Epithelial cell of proximal tubule (primary cell): ENCODE results near the gene FHOD1. TPM values are rescaled to one million over a fixed set of nuclear protein-coding genes. Genes with fewer than 3 reads are reported as not detected.

Source experiments
- DNase-seq: peaks from one replicate; pipeline ENCODE4 v3.0.0-alpha.2; 2011; ENCODE audit warnings: low read depth
- H3K4me3 ChIP-seq: 2 replicates; pipeline ENCODE4 v1.5.1; 2011; ENCODE audit warnings: low read depth, mild to moderate bottlenecking, low read length
- total RNA-seq: library from RNA; depleted of rRNA; stranded (reverse); fragments of >200 nt; gene quantifications from 2 replicates; pipeline ENCODE4 v1.2.3, GENCODE V29; 2015
- TF ChIP-seq, protein P1 (sequence below): conservative IDR thresholded peaks from 2 replicates; pipeline ENCODE4 v1.5.1; 2012; ENCODE audit warnings: low read depth, mild to moderate bottlenecking, low read length

The FHOD1 gene
- total RNA-seq, 1 donor from 2014 or later = 20.1 TPM

DNA sequence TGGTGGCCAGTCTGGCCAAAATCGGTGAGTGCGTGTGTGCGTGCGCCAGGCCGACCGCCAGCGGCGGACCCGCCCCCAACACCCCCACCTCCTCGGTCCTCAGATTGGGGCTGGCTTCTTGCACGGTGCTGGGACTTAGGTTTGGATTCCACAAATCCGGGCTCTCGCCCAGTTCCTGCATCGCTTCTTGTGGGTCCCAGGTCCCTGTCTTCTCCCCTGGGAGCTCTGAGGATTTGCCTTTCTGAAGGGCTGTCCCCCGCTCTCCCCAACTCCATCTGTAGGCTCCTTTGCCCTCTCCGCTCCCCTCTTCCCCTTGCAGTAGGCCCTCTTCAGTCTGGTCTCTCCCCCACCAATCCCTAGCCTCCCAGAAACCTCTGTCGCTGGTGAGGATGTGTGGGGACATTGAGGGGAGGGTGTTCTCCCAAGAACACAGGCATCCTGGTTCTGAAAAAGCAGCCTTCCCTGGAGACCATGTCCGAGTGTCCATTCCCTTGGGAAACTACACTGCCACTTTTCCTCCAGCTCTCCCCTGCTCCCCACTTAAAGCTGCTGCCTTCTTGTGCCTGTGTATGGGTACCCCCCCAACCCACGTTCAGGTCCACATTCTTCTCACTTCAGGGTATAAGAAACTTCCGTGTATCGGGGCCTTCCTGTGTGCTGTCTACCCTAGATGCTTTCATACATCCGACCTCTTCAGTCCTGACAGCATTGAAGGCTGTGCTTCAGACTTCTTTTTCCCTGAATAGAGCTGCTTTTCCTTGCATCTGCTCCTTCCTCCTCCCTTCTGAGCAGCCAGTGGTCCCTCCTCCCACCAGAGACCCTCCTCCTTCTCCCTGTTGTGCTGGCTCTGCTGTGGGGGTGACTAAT lies 2.1 kb upstream of the FHOD1 start:
- H3K4me3 ChIP-seq = peak overlapping the region; percentile 59
- no peak for DNase-seq
- TF ChIP-seq, protein P1, sequence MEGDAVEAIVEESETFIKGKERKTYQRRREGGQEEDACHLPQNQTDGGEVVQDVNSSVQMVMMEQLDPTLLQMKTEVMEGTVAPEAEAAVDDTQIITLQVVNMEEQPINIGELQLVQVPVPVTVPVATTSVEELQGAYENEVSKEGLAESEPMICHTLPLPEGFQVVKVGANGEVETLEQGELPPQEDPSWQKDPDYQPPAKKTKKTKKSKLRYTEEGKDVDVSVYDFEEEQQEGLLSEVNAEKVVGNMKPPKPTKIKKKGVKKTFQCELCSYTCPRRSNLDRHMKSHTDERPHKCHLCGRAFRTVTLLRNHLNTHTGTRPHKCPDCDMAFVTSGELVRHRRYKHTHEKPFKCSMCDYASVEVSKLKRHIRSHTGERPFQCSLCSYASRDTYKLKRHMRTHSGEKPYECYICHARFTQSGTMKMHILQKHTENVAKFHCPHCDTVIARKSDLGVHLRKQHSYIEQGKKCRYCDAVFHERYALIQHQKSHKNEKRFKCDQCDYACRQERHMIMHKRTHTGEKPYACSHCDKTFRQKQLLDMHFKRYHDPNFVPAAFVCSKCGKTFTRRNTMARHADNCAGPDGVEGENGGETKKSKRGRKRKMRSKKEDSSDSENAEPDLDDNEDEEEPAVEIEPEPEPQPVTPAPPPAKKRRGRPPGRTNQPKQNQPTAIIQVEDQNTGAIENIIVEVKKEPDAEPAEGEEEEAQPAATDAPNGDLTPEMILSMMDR = no peak

DNA sequence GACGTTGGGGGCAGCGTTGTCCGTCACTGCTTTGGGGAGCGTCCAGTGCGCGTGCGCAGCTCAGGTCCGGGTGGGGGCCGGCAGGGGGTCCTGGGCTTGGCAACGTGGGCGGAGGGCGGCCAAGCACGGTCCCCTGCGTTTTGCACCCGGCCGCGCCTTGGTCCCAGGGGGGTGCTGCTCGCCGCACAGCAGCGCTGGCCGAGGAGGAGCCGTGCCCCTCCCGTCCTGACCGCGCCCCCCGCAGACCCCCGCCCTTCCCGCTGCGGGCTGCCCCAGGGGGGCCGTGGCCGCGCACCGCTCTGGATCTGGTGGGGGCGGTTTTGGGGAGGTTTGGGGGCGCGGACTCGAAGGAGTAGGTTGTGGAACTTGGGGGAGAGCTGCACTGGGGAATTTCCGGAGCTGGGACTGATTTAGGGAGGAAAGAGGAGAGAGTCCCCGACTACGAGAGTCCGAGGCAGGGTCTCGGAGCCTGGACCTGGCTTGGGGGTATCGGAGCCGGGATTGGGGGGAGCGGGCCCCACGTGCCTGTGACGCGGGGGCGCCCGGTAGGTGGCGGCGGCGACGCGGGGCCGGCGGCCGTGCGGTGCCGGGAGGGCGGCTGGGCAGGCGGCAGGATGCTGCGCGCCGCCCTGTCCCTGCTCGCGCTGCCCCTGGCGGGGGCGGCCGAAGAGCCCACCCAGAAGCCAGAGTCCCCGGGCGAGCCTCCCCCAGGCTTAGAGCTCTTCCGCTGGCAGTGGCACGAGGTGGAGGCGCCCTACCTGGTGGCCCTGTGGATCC lies 1.3 kb upstream of the FHOD1 start, which contains the start of gene SLC9A5:
Gene SLC9A5 (plus strand): TSS at position 579 of the 777 bp plus-strand sequence. CDS start 36 bp downstream, at position 615.
- H3K4me3 ChIP-seq = peak within 1 kb of the TSS; percentile 59
- TF ChIP-seq, protein P1 = no peak
- no peak for DNase-seq

DNA sequence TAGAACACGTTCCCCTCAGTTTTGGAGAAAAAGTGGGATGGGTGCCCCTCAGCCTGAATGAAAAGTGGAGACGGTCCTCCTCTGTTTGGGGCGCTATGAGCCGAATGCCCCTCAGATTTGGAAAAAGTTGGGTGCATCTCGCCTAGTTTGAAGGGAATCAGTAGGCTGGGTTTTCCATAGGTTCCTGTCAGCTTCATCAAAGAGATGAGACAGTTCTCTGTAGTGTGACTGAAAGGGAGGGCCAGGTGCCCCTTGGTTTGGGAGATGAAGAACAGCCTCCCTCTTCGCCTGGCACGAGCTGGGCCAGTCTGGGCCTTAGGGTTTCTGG lies 756 bp upstream of the FHOD1 start:
- TF ChIP-seq, protein P1 = no peak
- peak overlapping the region; percentile 59 for H3K4me3 ChIP-seq
- no peak for DNase-seq

DNA sequence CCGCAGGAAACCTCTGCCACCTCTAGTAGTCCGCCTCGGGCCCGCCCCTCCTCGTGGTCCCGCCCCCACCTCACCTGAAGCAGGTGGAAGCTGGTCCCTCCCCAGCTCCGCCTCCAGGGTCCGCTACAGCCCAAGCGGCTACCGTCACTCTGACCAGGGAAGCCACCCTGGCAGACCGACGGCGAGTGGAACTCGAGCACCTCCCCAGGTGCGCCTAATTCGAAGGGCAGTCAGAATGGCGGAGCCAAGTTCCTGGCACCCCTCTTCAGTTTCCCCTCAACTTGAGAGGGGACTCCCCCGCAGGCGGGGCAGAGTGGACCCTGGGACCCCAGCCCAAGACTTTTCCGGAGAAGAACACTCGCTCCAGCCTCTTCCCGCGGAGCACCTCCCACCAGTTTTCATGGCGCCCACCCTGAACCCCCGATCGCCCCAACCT lies 507 bp downstream of the FHOD1 start:
- TF ChIP-seq, protein P1 = no peak
- peak overlapping the region; percentile 90 for H3K4me3 ChIP-seq
- no peak for DNase-seq

DNA sequence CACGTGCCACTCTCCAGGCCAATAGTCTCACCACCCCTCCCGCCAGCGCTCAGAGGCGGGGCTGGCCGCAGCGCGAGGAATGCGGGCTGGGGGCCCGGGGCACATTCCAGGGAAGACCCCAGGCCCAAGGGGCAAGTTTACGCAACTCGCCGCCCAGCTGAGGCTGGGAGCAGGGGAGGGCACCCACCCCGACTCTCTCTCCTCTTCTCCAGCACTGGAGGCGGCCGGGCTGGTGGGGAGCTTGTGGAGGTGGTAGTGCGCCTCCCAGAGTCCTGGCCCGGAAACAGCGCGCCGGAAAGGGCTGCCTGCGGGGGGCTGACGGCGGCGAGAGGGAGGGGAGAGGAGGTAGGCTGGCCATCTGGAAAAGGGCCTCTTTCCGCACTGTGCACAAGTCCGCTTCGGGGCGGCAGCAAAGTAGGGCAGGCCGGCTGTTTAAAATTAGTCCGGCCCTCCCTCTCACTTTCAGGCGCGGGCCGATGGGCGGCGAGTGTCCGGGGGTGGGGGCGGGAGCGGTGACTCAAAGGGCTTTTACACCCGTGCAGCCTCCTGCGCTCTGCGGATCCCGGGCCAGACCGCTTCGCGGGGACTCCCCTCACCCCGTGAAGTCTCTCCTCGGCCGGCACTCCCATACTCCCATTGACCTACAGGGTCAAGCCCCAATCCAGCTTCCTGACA lies 1.1 kb downstream of the FHOD1 start:
- H3K4me3 ChIP-seq = peak overlapping the region; percentile 90
- DNase-seq = no peak
- TF ChIP-seq, protein P1 = peak; percentile 42

DNA sequence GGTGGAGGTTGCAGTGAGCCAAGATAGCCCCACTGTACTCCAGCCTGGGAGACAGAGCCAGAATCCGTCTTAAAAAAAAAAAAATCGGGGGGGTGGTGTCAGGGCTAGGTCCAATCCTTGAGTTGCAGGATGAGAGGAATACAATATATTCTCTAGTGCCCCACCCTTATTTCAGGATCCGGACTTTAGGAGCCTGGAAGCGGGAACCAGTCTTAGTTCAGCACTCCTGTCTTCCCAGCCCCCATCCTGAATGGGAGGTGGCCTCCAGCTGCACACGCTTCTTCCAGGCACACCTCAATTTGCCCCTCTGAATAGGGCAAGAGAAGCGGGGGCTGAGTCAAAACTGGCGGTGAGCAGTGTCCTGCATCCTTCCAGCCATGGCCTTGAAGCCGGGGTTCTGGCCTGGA lies 1.6 kb downstream of the FHOD1 start:
- peak overlapping the region; percentile 90 for H3K4me3 ChIP-seq
- no peak for DNase-seq
- TF ChIP-seq, protein P1 = no peak
